Measurements from ENCODE around the gene OLAH.

- TF ChIP-seq, protein P1, sequence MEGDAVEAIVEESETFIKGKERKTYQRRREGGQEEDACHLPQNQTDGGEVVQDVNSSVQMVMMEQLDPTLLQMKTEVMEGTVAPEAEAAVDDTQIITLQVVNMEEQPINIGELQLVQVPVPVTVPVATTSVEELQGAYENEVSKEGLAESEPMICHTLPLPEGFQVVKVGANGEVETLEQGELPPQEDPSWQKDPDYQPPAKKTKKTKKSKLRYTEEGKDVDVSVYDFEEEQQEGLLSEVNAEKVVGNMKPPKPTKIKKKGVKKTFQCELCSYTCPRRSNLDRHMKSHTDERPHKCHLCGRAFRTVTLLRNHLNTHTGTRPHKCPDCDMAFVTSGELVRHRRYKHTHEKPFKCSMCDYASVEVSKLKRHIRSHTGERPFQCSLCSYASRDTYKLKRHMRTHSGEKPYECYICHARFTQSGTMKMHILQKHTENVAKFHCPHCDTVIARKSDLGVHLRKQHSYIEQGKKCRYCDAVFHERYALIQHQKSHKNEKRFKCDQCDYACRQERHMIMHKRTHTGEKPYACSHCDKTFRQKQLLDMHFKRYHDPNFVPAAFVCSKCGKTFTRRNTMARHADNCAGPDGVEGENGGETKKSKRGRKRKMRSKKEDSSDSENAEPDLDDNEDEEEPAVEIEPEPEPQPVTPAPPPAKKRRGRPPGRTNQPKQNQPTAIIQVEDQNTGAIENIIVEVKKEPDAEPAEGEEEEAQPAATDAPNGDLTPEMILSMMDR (IDR thresholded peaks at IDR 0.05), result no peak
- TF ChIP-seq POLR2A (IDR thresholded peaks at IDR 0.05), result no peak
- TF ChIP-seq POLR2AphosphoS5 (IDR thresholded peaks at IDR 0.05), result no peak
Measured at GRCh38 chr10:15058689-15059088, 14.9 kb downstream of the OLAH start.
